Fibroblast of skin of right biceps (primary cell): Measurements from ENCODE around the gene MAML2.

ENCODE experiments used
- DNase-seq: peaks from one replicate; pipeline ENCODE4 v3.0.0-alpha.2; 2013

MAML2 gene

GRCh38 chr11:95931916-95932315, 411.1 kb downstream of the MAML2 start:
- DNase-seq, result no peak

- DNase-seq, result no peak
Measured at GRCh38 chr11:95930948-95931347, 412.0 kb downstream of the MAML2 start.

GRCh38 chr11:95926726-95927125, 416.3 kb downstream of the MAML2 start:
- no peak for DNase-seq
